Forelimb muscle (tissue), 1 donor: ENCODE measurements around the gene PDSS2. TPM values are rescaled to one million over a fixed set of nuclear protein-coding genes. Genes with fewer than 3 reads are reported as not detected.
"Not testable (repeated sequence)": the region's sequence is repeated elsewhere in the genome, so short reads cannot be mapped to it uniquely, and the experiment has no call there.

Experiments
- DNase-seq: peaks from one replicate; pipeline ENCODE4 v3.0.0-alpha.2; 2013; ENCODE audit warnings: low read depth
- polyA plus RNA-seq: library from polyadenylated mRNA; unstranded; fragments of 120-200 nt; gene quantifications from one replicate; pipeline ENCODE4 v1.2.1, GENCODE V29; 2013; ENCODE audit not compliant: insufficient read length

Gene PDSS2
- polyA plus RNA-seq, 1 donor = 8.2 TPM

GRCh38 chr6:107418118-107418517, 41.2 kb downstream of the PDSS2 start:
- no peak for DNase-seq

GRCh38 chr6:107416145-107416544, 43.2 kb downstream of the PDSS2 start:
- no peak for DNase-seq

- DNase-seq = no peak
These were observed 45.3 kb downstream of the PDSS2 start for GRCh38 chr6:107413966-107414645.

- no peak for DNase-seq
These were observed 48.2 kb downstream of the PDSS2 start for GRCh38 chr6:107411161-107411560.

- DNase-seq = no peak
These were observed 49.4 kb downstream of the PDSS2 start for GRCh38 chr6:107409942-107410341.

- DNase-seq = no peak
These were observed 50.6 kb downstream of the PDSS2 start for GRCh38 chr6:107408714-107409113.

GRCh38 chr6:107405002-107405401, 54.4 kb downstream of the PDSS2 start:
- DNase-seq = no peak

GRCh38 chr6:107402533-107402932, 56.8 kb downstream of the PDSS2 start:
- DNase-seq = no peak

GRCh38 chr6:107401573-107401972, 57.8 kb downstream of the PDSS2 start:
- DNase-seq = no peak

- no peak for DNase-seq
These were observed 58.7 kb downstream of the PDSS2 start for GRCh38 chr6:107400616-107401147.

- no peak for DNase-seq
These were observed 59.4 kb downstream of the PDSS2 start for GRCh38 chr6:107399935-107400334.

- DNase-seq = no peak
These were observed 61.4 kb downstream of the PDSS2 start for GRCh38 chr6:107398001-107398400.

GRCh38 chr6:107396211-107396610, 63.2 kb downstream of the PDSS2 start:
- DNase-seq = no peak

- DNase-seq = no peak
These were observed 67.3 kb downstream of the PDSS2 start for GRCh38 chr6:107392069-107392468.

- DNase-seq = no peak
These were observed 68.5 kb downstream of the PDSS2 start for GRCh38 chr6:107390685-107391435.

- DNase-seq = no peak
These were observed 69.3 kb downstream of the PDSS2 start for GRCh38 chr6:107390056-107390455.

GRCh38 chr6:107386904-107387303, 72.5 kb downstream of the PDSS2 start:
- no peak for DNase-seq

GRCh38 chr6:107386340-107386739, 73.0 kb downstream of the PDSS2 start:
- no peak for DNase-seq

- no peak for DNase-seq
These were observed 75.7 kb downstream of the PDSS2 start for GRCh38 chr6:107383705-107384104.

- no peak for DNase-seq
These were observed 85.1 kb downstream of the PDSS2 start for GRCh38 chr6:107374264-107374663.

- DNase-seq = no peak
These were observed 89.9 kb downstream of the PDSS2 start for GRCh38 chr6:107369493-107369892.

GRCh38 chr6:107368471-107368870, 90.9 kb downstream of the PDSS2 start:
- DNase-seq = no peak

GRCh38 chr6:107364173-107364572, 95.2 kb downstream of the PDSS2 start:
- DNase-seq = not testable (repeated sequence)
